ENCODE results near the gene STK38.

DNA sequence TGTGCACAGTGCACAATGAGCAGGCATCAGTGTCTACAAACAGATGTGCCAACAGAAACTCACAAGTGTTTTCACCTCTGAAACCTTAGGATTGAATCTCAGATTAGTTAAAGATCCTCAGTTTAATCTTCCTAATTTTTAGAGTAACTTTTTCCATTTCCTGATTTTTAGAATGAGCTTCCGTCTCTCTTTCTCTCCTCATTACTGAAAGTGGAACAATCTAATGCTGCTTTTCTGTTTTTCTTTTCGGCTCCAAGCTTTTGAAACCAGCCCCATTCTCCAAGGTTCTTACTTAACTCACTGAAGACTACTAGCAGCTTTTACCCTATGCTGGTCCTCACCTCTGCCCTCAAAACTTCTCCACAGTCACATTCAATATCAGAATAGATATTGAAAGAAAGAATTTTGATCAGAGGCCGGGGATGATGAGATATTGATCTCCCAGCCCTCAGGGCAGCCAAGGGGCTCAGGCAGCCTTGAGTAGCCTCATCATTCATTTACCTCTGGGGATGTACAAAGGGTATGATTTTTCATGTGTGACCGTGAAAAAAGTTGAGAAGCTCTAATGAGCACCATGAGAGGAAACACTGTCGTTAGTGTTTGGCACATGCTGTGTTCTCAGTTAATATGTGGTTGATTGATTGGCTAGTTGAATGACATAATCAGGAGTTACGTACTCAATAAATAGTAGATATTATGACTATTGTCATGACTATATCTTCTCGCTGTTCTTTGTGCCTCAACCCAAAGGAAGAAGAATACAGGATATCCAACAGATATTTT, 11.9 kb upstream of the STK38 start:
- TF ChIP-seq, protein P1, sequence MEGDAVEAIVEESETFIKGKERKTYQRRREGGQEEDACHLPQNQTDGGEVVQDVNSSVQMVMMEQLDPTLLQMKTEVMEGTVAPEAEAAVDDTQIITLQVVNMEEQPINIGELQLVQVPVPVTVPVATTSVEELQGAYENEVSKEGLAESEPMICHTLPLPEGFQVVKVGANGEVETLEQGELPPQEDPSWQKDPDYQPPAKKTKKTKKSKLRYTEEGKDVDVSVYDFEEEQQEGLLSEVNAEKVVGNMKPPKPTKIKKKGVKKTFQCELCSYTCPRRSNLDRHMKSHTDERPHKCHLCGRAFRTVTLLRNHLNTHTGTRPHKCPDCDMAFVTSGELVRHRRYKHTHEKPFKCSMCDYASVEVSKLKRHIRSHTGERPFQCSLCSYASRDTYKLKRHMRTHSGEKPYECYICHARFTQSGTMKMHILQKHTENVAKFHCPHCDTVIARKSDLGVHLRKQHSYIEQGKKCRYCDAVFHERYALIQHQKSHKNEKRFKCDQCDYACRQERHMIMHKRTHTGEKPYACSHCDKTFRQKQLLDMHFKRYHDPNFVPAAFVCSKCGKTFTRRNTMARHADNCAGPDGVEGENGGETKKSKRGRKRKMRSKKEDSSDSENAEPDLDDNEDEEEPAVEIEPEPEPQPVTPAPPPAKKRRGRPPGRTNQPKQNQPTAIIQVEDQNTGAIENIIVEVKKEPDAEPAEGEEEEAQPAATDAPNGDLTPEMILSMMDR (conservative IDR thresholded peaks at IDR 0.05; ENCODE audit: low read length), result no peak
- TF ChIP-seq EZH2phosphoT487 (IDR thresholded peaks at IDR 0.05; ENCODE audit: borderline replicate concordance, low read depth, low read length), result no peak
